HepG2 (cell line): ENCODE results near the gene RHBDF2. TPM values are rescaled to one million over a fixed set of nuclear protein-coding genes. Genes with fewer than 3 reads are reported as not detected.

Source experiments
- ARNT2 ChIP-seq: sonication (generic); formaldehyde crosslinking; IDR thresholded peaks from 2 replicates; pipeline ENCODE4 v1.8.0; 2022; ENCODE audit warnings: mild to moderate bottlenecking, low read depth, missing genetic modification reagents, moderate library complexity
- CBX2 ChIP-seq, 2 experiments: fragments of 200-600 bp in 1 of 2; sonication (generic); formaldehyde crosslinking in 1 of 2; IDR thresholded peaks; 2 replicates each; pipeline versions ENCODE4 v1.7.0 to v1.8.1; 2018 to 2022; ENCODE audit warnings: low read depth in 2 of 2, low read length in 1 of 2, mild to moderate bottlenecking in 1 of 2, missing genetic modification reagents in 1 of 2
- HDAC6 ChIP-seq: fragments of 200-600 bp; sonication (generic); IDR thresholded peaks from 2 replicates; pipeline ENCODE4 v1.7.0; 2017; ENCODE audit warnings: mild to moderate bottlenecking, antibody characterized with exemption, low read length, low read depth
- MEF2D ChIP-seq: sonication (generic); formaldehyde crosslinking; IDR thresholded peaks from 2 replicates; pipeline ENCODE4 v1.5.1; 2020; ENCODE audit warnings: mild to moderate bottlenecking, missing genetic modification reagents
- NFYC ChIP-seq: IDR thresholded peaks from 2 replicates; pipeline ENCODE4 v1.6.1; 2016; ENCODE audit warnings: missing genetic modification reagents, missing compliant biosample characterization
- RXRA ChIP-seq: sonication (generic); formaldehyde crosslinking; IDR thresholded peaks from 2 replicates; pipeline ENCODE4 v1.5.1; 2020; ENCODE audit warnings: missing genetic modification reagents
- TAF1 ChIP-seq: sonication (generic); formaldehyde crosslinking; IDR thresholded peaks from 2 replicates; pipeline ENCODE4 v1.4.0; 2020; ENCODE audit warnings: missing genetic modification reagents
- ZBTB26 ChIP-seq: IDR thresholded peaks from 2 replicates; pipeline ENCODE4 v1.6.1; 2016; ENCODE audit warnings: missing compliant biosample characterization, missing genetic modification reagents, borderline replicate concordance
- ZNF710 ChIP-seq: sonication (generic); formaldehyde crosslinking; IDR thresholded peaks from 2 replicates; pipeline ENCODE4 v1.5.0; 2020; ENCODE audit warnings: mild to moderate bottlenecking, missing genetic modification reagents, borderline replicate concordance
- ZNF800 ChIP-seq: sonication (generic); formaldehyde crosslinking; IDR thresholded peaks from 2 replicates; pipeline ENCODE4 v1.4.0; 2020; ENCODE audit warnings: missing genetic modification reagents
- polyA plus RNA-seq, 8 experiments: library from polyadenylated mRNA; depleted of rRNA in 3 of 8; stranded (reverse) in 7 of 8; unstranded in 1 of 8; fragments of >200 nt; fragmentation: Illumina TruSeq in 4 of 8; extraction: Trizol in 4 of 8; gene quantifications; 2 replicates each; pipeline versions ENCODE4 v1.2.1 to v1.2.3, GENCODE V29; 2011 to 2016; ENCODE audit warnings: low read depth in 4 of 8, missing spikeins in 1 of 8, mixed read lengths in 1 of 8; ENCODE audit not compliant: insufficient read depth in 1 of 8
- total RNA-seq, 5 experiments: library from RNA; depleted of rRNA; stranded (reverse); fragments of >200 nt; fragmentation: Illumina TruSeq; extraction: Trizol; gene quantifications; 2 replicates each; pipeline ENCODE4 v1.2.3, GENCODE V29; 2016; ENCODE audit warnings: low read depth in 1 of 5
- TF ChIP-seq, protein P1 (sequence below), 2 experiments: fragments of 450-650 bp in 1 of 2; sonication (generic) in 1 of 2; formaldehyde crosslinking in 1 of 2; IDR thresholded peaks; 2 replicates each; pipeline versions ENCODE4 v1.6.1 to v1.8.0; 2016 to 2022; ENCODE audit warnings: antibody characterized with exemption in 1 of 2, mild to moderate bottlenecking in 1 of 2, missing genetic modification reagents in 1 of 2

The RHBDF2 gene
- total and polyA plus RNA-seq, 2 of the 13 experiments (the other 11 are each of a cell fraction or from before 2014, with no cell fraction given), result 7.8 to 24.2 TPM

- TF ChIP-seq, protein P1, sequence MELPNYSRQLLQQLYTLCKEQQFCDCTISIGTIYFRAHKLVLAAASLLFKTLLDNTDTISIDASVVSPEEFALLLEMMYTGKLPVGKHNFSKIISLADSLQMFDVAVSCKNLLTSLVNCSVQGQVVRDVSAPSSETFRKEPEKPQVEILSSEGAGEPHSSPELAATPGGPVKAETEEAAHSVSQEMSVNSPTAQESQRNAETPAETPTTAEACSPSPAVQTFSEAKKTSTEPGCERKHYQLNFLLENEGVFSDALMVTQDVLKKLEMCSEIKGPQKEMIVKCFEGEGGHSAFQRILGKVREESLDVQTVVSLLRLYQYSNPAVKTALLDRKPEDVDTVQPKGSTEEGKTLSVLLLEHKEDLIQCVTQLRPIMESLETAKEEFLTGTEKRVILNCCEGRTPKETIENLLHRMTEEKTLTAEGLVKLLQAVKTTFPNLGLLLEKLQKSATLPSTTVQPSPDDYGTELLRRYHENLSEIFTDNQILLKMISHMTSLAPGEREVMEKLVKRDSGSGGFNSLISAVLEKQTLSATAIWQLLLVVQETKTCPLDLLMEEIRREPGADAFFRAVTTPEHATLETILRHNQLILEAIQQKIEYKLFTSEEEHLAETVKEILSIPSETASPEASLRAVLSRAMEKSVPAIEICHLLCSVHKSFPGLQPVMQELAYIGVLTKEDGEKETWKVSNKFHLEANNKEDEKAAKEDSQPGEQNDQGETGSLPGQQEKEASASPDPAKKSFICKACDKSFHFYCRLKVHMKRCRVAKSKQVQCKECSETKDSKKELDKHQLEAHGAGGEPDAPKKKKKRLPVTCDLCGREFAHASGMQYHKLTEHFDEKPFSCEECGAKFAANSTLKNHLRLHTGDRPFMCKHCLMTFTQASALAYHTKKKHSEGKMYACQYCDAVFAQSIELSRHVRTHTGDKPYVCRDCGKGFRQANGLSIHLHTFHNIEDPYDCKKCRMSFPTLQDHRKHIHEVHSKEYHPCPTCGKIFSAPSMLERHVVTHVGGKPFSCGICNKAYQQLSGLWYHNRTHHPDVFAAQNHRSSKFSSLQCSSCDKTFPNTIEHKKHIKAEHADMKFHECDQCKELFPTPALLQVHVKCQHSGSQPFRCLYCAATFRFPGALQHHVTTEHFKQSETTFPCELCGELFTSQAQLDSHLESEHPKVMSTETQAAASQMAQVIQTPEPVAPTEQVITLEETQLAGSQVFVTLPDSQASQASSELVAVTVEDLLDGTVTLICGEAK (IDR thresholded peaks at IDR 0.05), result no peak
- TF ChIP-seq, protein P1 (CRISPR knock-in tag; IDR thresholded peaks at IDR 0.05), result peak; percentile 86; the same call in 1 of the 2 replicates
- TF ChIP-seq HDAC6 (no peak), MEF2D (CRISPR knock-in tag) (peak; percentile 79; the same call in 1 of the 2 replicates), ARNT2 (CRISPR knock-in tag) (peak; percentile 79; the same call in 1 of the 2 replicates), ZNF800 (peak; percentile 87; the same call in 1 of the 2 replicates), ZBTB26 (peak; percentile 78), ZNF710 (CRISPR knock-in tag) (peak; percentile 33; the same call in 1 of the 2 replicates), TAF1 (CRISPR knock-in tag) (0 out of 2 replicates have a peak, but pooled peaks have one; percentile 44), NFYC (CRISPR knock-in tag) (no peak), RXRA (CRISPR knock-in tag) (peak; percentile 63), CBX2 (IDR thresholded peaks at IDR 0.05; ENCODE audit: low read depth, low read length) (no peak), CBX2 (CRISPR knock-in tag; IDR thresholded peaks at IDR 0.05; ENCODE audit: low read depth) (0 out of 2 replicates have a peak, but pooled peaks have one; percentile 13)
Observed at GRCh38 chr17:76497979-76498875, 3.0 kb downstream of the RHBDF2 start (continued).
